H9 (cell line): ENCODE measurements around the gene GATC. TPM values are rescaled to one million over a fixed set of nuclear protein-coding genes. Genes with fewer than 3 reads are reported as not detected.
A peak's percentile ranks its signal among the peaks of the same experiment; 100 is the strongest.

Source experiments
- DNase-seq: peaks from one replicate; pipeline ENCODE4 v3.0.0-alpha.2; 2017
- H2AFZ ChIP-seq: one replicate; pipeline ENCODE4 v1.6.1; 2013; ENCODE audit warnings: mild to moderate bottlenecking, low read length, control low read depth, moderate library complexity
- H2AK5ac ChIP-seq: 2 replicates; pipeline ENCODE4 v1.6.1; 2013; ENCODE audit warnings: low read length, control low read depth, mixed read lengths; ENCODE audit not compliant: insufficient read length
- H2BK120ac ChIP-seq: one replicate; pipeline ENCODE4 v1.6.1; 2013; ENCODE audit warnings: low read depth, mild to moderate bottlenecking, low read length, control low read depth, inconsistent platforms; ENCODE audit not compliant: poor library complexity, severe bottlenecking
- H2BK12ac ChIP-seq: 2 replicates; pipeline ENCODE4 v1.6.1; 2013; ENCODE audit warnings: low read length, control low read depth, mixed read lengths, low read depth; ENCODE audit not compliant: insufficient read length
- H2BK15ac ChIP-seq: 2 replicates; pipeline ENCODE4 v1.6.1; 2013; ENCODE audit warnings: low read depth, low read length, control low read depth
- H2BK20ac ChIP-seq: one replicate; pipeline ENCODE4 v1.6.1; 2013; ENCODE audit warnings: low read depth, mild to moderate bottlenecking, low read length, control low read depth, inconsistent platforms; ENCODE audit not compliant: poor library complexity, severe bottlenecking
- H2BK5ac ChIP-seq: 2 replicates; pipeline ENCODE4 v1.6.1; 2013; ENCODE audit warnings: low read length, control low read depth, mixed read lengths; ENCODE audit not compliant: insufficient read length
- H3K14ac ChIP-seq: 2 replicates; pipeline ENCODE4 v1.6.1; 2013; ENCODE audit warnings: low read length, control low read depth; ENCODE audit not compliant: insufficient read depth
- H3K18ac ChIP-seq: 2 replicates; pipeline ENCODE4 v1.6.1; 2013; ENCODE audit warnings: low read depth, mild to moderate bottlenecking, mixed read lengths, low read length, control low read depth; ENCODE audit not compliant: insufficient read length
- H3K23ac ChIP-seq: 2 replicates; pipeline ENCODE4 v1.6.1; 2013; ENCODE audit warnings: low read length, control low read depth, mixed read lengths, low read depth; ENCODE audit not compliant: insufficient read length
- H3K23me2 ChIP-seq: 2 replicates; pipeline ENCODE4 v1.6.1; 2013; ENCODE audit warnings: low read depth, mild to moderate bottlenecking, mixed read lengths, low read length, control low read depth; ENCODE audit not compliant: insufficient read length, poor library complexity, severe bottlenecking
- H3K27ac ChIP-seq: 2 replicates; pipeline ENCODE4 v1.5.1; 2013; ENCODE audit warnings: low read length, control low read depth, mixed read lengths, low read depth; ENCODE audit not compliant: insufficient read length
- H3K27me3 ChIP-seq: 2 replicates; pipeline ENCODE4 v1.6.1; 2013; ENCODE audit warnings: low read length, control low read depth, inconsistent platforms; ENCODE audit not compliant: insufficient read depth
- H3K4ac ChIP-seq: 2 replicates; pipeline ENCODE4 v1.6.1; 2013; ENCODE audit warnings: low read depth, mild to moderate bottlenecking, control low read depth, inconsistent platforms, low read length, moderate library complexity
- H3K4me1 ChIP-seq: 2 replicates; pipeline ENCODE4 v1.6.1; 2013; ENCODE audit warnings: low read length, control low read depth, inconsistent platforms; ENCODE audit not compliant: insufficient read depth
- H3K4me2 ChIP-seq: 2 replicates; pipeline ENCODE4 v1.6.1; 2013; ENCODE audit warnings: low read length, control low read depth, mixed read lengths; ENCODE audit not compliant: insufficient read length, insufficient read depth
- H3K56ac ChIP-seq: 2 replicates; pipeline ENCODE4 v1.6.1; 2013; ENCODE audit warnings: low read depth, mild to moderate bottlenecking, mixed read lengths, low read length, control low read depth; ENCODE audit not compliant: insufficient read length
- H3K79me1 ChIP-seq: 2 replicates; pipeline ENCODE4 v1.6.1; 2013; ENCODE audit warnings: low read depth, mild to moderate bottlenecking, moderate library complexity, low read length, control low read depth, inconsistent platforms; ENCODE audit not compliant: insufficient read depth, poor library complexity, severe bottlenecking
- H3K79me2 ChIP-seq: 2 replicates; pipeline ENCODE4 v1.6.1; 2013; ENCODE audit warnings: low read length, control low read depth, inconsistent platforms; ENCODE audit not compliant: insufficient read depth
- H3K9ac ChIP-seq: 2 replicates; pipeline ENCODE4 v1.6.1; 2013; ENCODE audit warnings: low read length, control low read depth, mixed read lengths; ENCODE audit not compliant: insufficient read length; ENCODE audit errors: extremely low read depth
- H3K9me3 ChIP-seq: one replicate; pipeline ENCODE4 v1.6.1; 2013; ENCODE audit warnings: low read depth, low read length, inconsistent platforms; ENCODE audit not compliant: control insufficient read depth
- H3T11ph ChIP-seq: one replicate; pipeline ENCODE4 v1.6.1; 2013; ENCODE audit warnings: mild to moderate bottlenecking, low read length, control low read depth, inconsistent platforms
- H4K20me1 ChIP-seq: one replicate; pipeline ENCODE4 v1.6.1; 2013; ENCODE audit not compliant: control insufficient read depth, insufficient read length, insufficient read depth
- H4K5ac ChIP-seq: 2 replicates; pipeline ENCODE4 v1.6.1; 2013; ENCODE audit warnings: low read depth, mild to moderate bottlenecking, mixed read lengths, low read length, control low read depth; ENCODE audit not compliant: insufficient read length
- H4K8ac ChIP-seq: replicated peaks from 2 replicates; pipeline ENCODE4 v1.6.1; 2013; ENCODE audit warnings: low read length, control low read depth, mixed read lengths, low read depth; ENCODE audit not compliant: insufficient read length
- H4K91ac ChIP-seq: 2 replicates; pipeline ENCODE4 v1.6.1; 2013; ENCODE audit warnings: low read depth, mild to moderate bottlenecking, moderate library complexity, mixed read lengths, low read length, control low read depth; ENCODE audit not compliant: insufficient read length
- H3K27ac Mint-ChIP-seq, 3 experiments: 2 replicates in 2 of 3; 3 replicates in 1 of 3; pipeline ENCODE4 v1.8.0; 2020 to 2021; ENCODE audit warnings: mixed read lengths in 3 of 3, mild to moderate bottlenecking in 1 of 3, moderate library complexity in 1 of 3
- H3K27me3 Mint-ChIP-seq: 2 replicates; pipeline ENCODE4 v1.8.0; 2021; ENCODE audit warnings: low read depth, mild to moderate bottlenecking, moderate library complexity, mixed read lengths
- H3K36me3 Mint-ChIP-seq, 3 experiments: 2 replicates in 2 of 3; 3 replicates in 1 of 3; pipeline ENCODE4 v1.8.0; 2020 to 2021; ENCODE audit warnings: low read depth in 3 of 3, mixed read lengths in 3 of 3; ENCODE audit not compliant: insufficient read depth in 1 of 3
- H3K4me1 Mint-ChIP-seq, 2 experiments: 2 replicates each; pipeline ENCODE4 v1.8.0; 2020; ENCODE audit warnings: mixed read lengths in 2 of 2
- H3K4me3 Mint-ChIP-seq, 2 experiments: 2 replicates in 1 of 2; 3 replicates in 1 of 2; pipeline ENCODE4 v1.8.0; 2020 to 2021; ENCODE audit warnings: mild to moderate bottlenecking in 2 of 2, mixed read lengths in 2 of 2, moderate library complexity in 1 of 2
- H3K9me3 Mint-ChIP-seq, 2 experiments: 2 replicates in 1 of 2; 3 replicates in 1 of 2; pipeline ENCODE4 v1.8.0; 2020; ENCODE audit warnings: mild to moderate bottlenecking in 2 of 2, mixed read lengths in 2 of 2, moderate library complexity in 1 of 2
- WGBS: extraction: QIAGEN DNeasy Blood & Tissue Kit; methylation state at CpG from one replicate; pipeline ENCODE4 v1.1.7; 2013; ENCODE audit warnings: missing lambda C conversion rate, low lambda C conversion rate, mixed read lengths; ENCODE audit not compliant: insufficient read length; ENCODE audit errors: extremely low coverage; 5-methylcytosine and 5-hydroxymethylcytosine counted together
- total RNA-seq: library from RNA; stranded (reverse); gene quantifications from 2 replicates; pipeline ENCODE4 v1.2.1, GENCODE V29; 2021
- TF ChIP-seq, protein P1 (sequence below): fragments of 200-600 bp; sonication (generic); conservative IDR thresholded peaks from 3 replicates; pipeline ENCODE4 v1.8.0; 2021; ENCODE audit warnings: antibody characterized with exemption, mild to moderate bottlenecking

Gene GATC
- total RNA-seq, 1 experiment from 2014 or later, result 25.9 TPM

DNA sequence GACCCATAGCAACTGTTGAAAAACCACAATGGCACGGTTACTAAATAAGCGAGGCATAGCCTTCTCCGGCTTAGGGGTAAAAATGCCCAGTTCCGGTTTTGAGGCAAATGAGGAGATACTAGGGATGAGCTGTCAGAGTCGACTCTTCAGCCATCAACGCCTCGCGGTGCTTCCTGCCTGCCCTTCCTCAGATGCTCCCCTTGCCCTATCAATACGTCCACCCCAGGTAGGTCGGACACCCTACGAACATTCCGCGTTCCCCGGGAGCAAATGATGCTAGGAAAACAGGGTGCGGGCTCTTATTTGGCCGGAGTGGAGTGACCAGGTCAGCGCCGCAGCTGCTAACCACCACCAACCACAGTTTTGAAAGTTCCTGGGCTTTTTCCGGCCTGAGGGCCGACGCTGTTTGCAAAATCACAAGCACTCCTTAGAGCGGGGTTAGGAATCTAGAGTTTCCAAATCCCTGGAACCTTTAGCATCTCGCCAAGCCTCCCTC, 22.1 kb downstream of the GATC start:
- Histone ChIP-seq H3K4ac (no peak overlapping the region), H3K4me1 (no peaks in the 10 kb centered on the region), H2BK12ac (no peak overlapping the region), H2AK5ac (no peak overlapping the region), H3K27me3 (no peaks in the 10 kb centered on the region), H2BK15ac (no peak overlapping the region), H3K23ac (no peak overlapping the region), H4K91ac (no peak overlapping the region), H3K56ac (no peak overlapping the region), H2BK120ac (no peak overlapping the region), H2BK20ac (no peak overlapping the region), H3K79me1 (peaks cover 3% of the 10 kb centered on the region), H3K9ac (peak overlapping the region; percentile 90), H3K27ac (no peak overlapping the region), H4K8ac (no peak overlapping the region), H4K5ac (no peak overlapping the region), H4K20me1 (no peaks in the 10 kb centered on the region), H3T11ph (no peak overlapping the region), H2BK5ac (no peak overlapping the region), H3K4me2 (peak overlapping the region; percentile 74), H3K23me2 (peaks cover 7% of the 10 kb centered on the region), H3K14ac (no peak overlapping the region), H3K9me3 (no peaks in the 10 kb centered on the region), H3K79me2 (peaks cover 11% of the 10 kb centered on the region; the same call in 1 of the 2 replicates), H2AFZ (no peak overlapping the region), H3K18ac (no peak overlapping the region)
- TF ChIP-seq, protein P1, sequence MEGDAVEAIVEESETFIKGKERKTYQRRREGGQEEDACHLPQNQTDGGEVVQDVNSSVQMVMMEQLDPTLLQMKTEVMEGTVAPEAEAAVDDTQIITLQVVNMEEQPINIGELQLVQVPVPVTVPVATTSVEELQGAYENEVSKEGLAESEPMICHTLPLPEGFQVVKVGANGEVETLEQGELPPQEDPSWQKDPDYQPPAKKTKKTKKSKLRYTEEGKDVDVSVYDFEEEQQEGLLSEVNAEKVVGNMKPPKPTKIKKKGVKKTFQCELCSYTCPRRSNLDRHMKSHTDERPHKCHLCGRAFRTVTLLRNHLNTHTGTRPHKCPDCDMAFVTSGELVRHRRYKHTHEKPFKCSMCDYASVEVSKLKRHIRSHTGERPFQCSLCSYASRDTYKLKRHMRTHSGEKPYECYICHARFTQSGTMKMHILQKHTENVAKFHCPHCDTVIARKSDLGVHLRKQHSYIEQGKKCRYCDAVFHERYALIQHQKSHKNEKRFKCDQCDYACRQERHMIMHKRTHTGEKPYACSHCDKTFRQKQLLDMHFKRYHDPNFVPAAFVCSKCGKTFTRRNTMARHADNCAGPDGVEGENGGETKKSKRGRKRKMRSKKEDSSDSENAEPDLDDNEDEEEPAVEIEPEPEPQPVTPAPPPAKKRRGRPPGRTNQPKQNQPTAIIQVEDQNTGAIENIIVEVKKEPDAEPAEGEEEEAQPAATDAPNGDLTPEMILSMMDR, result no peak
- Mint-ChIP-seq H3K4me1 (peaks cover 17 to 24% of the 10 kb centered on the region in 2 experiments), H3K9me3 (no peaks in the 10 kb centered on the region), H3K36me3 (peaks cover 30 to 46% (median 38%) of the 10 kb centered on the region in 3 experiments), H3K27ac (peak overlapping the region; percentile 52 to 92 (median 66); a peak in 5 of 7 replicates), H3K4me3 (peak overlapping the region; percentile 92 to 94), H3K27me3 (no peaks in the 10 kb centered on the region)
- DNase-seq, result peak; percentile 55
- no CpG with 5 or more reads among the region's 23 CpGs for WGBS
